Heart right ventricle (tissue), 16 donors: Measurements from ENCODE around the gene MAD2L2. TPM values are rescaled to one million over a fixed set of nuclear protein-coding genes. Genes with fewer than 3 reads are reported as not detected.

Experiments
- ATAC-seq, 8 donors: fragments of 200-7000 bp; cut with Tn5 transposase; one replicate each; pipeline ENCODE4 v1.9.1; 2020; ENCODE audit warnings: mild to moderate bottlenecking in 8 of 8, moderate library complexity in 8 of 8, moderate number of reproducible peaks in 1 of 8
- DNase-seq, 2 donors: peaks; one replicate each; pipeline ENCODE4 v3.0.0-alpha.2; 2020
- H3K27ac ChIP-seq, 10 donors: fragments of 200-600 bp; sonication (generic) in 2 of 10; one replicate each; pipeline versions ENCODE4 v1.5.0 to v1.8.0; 2020 to 2022; ENCODE audit warnings: mild to moderate bottlenecking in 3 of 10
- H3K27me3 ChIP-seq, 7 donors: fragments of 200-600 bp; one replicate each; pipeline ENCODE4 v1.8.0; 2021 to 2022; ENCODE audit warnings: mild to moderate bottlenecking in 2 of 7
- H3K36me3 ChIP-seq, 9 donors: fragments of 200-600 bp; sonication (generic) in 1 of 9; one replicate each; pipeline versions ENCODE4 v1.5.0 to v1.8.0; 2020 to 2022; ENCODE audit warnings: mild to moderate bottlenecking in 2 of 9
- H3K4me1 ChIP-seq, 9 donors: fragments of 200-600 bp; sonication (generic) in 1 of 9; one replicate each; pipeline versions ENCODE4 v1.5.0 to v1.8.0; 2020 to 2022; ENCODE audit warnings: mild to moderate bottlenecking in 4 of 9
- H3K4me3 ChIP-seq, 10 donors: fragments of 200-600 bp; sonication (generic) in 2 of 10; one replicate each; pipeline versions ENCODE4 v1.5.0 to v1.8.0; 2020 to 2022; ENCODE audit warnings: mild to moderate bottlenecking in 7 of 10, moderate library complexity in 2 of 10
- H3K9me3 ChIP-seq, 11 donors: fragments of 200-600 bp in 10 of 11; sonication (generic) in 2 of 11; one replicate each; pipeline versions ENCODE4 v1.5.0 to v1.8.0; 2013 to 2022; ENCODE audit warnings: mild to moderate bottlenecking in 2 of 11, control low read depth in 1 of 11, moderate library complexity in 1 of 11
- WGBS, 2 donors: extraction: QIAGEN DNeasy Blood & Tissue Kit; methylation state at CpG; one replicate each; pipeline ENCODE4 v1.1.7; 2013; ENCODE audit warnings: inconsistent platforms in 1 of 2; 5-methylcytosine and 5-hydroxymethylcytosine counted together
- intact Hi-C, 10 donors: fragments of 100-400 bp; cut with DNase I; formaldehyde crosslinking; loops; one replicate each; pipeline versions ENCODE4 v1.11.1 to v1.14.2; 2022
- polyA plus RNA-seq, 2 donors: library from polyadenylated mRNA; stranded (reverse); fragments of 200-250 nt; gene quantifications; one replicate each; pipeline ENCODE4 v1.2.3, GENCODE V29; 2013
- total RNA-seq, 10 donors: library from RNA; stranded (reverse); fragmentation: NEBNext Ultra II Directional in 3 of 10; extraction: Animal tissue kit (Norgen Biotek cat#: 25700) in 3 of 10; gene quantifications; one replicate each; pipeline versions ENCODE4 v1.2.1 to v1.2.4, GENCODE V29; 2021 to 2023
- TF ChIP-seq, protein P1 (sequence below), 9 donors: fragments of 200-600 bp; sonication (generic) in 2 of 9; IDR thresholded peaks; one replicate each; pipeline versions ENCODE4 v1.5.0 to v1.8.0; 2021 to 2022; ENCODE audit warnings: antibody characterized with exemption in 9 of 9, mild to moderate bottlenecking in 5 of 9, moderate library complexity in 1 of 9
- donor health status: Arrhythmogenic right ventricular cardiomyopathy.
- donor health status: ischemic (EF 13 %, LVEDD 7.1; RV severe dilation, severe dysfunction).
- donor health status: healthy with polysubstance abuse.
- donor health status: DM: no; HTN: yes; CAD: no.
- donor health status: DM: no; HTN: no; CAD: no.
- donor health status: ischemic (EF 25% LVEDD 6.9; RV normal size, moderate dysfunction).
- donor health status: ischemic (EF 25% LVEDD 5.7; RV mildly dilated, moderate dysfunction).
- donor health status: healthy.
- donor health status: DM: yes; HTN: yes; CAD: no.
- donor health status: Ischemic cardiomyopathy.
- donor health status: ischemic (EF 35%, LVEDD 5.7; RV mildly dilated, moderate dysfunction).
- donor health status: nonischemic (EF 11% LVEDD 7.7; RV severe dilation, severe dysfunction).
- donor health status: DM: yes; HTN: yes; CAD: no.
- donor health status: PGD.
- donor health status: ischemic (EF 29% LVEDD 5.4; RV normal size, mild dysfunction).
- donor health status: nonischemic (EF 23%, LVEDD 6.1; RV moderate dilation, normal function).

MAD2L2 gene
- total and polyA plus RNA-seq, 12 donors = 10.9 to 59.0 (median 17.0) TPM

DNA sequence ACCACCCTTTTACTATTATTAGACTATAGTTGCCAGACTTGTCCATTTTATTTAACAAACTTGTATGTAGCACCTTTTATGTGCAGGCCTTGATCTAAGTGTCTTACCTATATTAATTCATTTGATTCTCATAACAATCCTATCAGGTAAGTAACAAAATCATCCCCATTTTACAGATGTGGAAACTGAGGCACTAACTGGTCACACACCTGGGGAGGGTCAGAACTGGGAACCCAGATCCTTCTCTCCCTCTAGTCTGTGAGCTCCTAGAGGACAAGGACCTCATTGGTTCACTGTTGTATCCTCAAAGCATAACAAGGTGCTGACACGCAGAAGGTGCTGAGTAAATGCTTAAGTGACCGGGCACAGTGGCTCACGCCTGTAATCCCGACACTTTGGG is 41.6 kb downstream of the MAD2L2 start:
- Histone ChIP-seq H3K27ac (no peak overlapping the region), H3K9me3 (no peaks in the 10 kb centered on the region), H3K4me3 (no peak overlapping the region), H3K27me3 (peaks cover 0 to 70% (median 31%) of the 10 kb centered on the region in 7 donors), H3K36me3 (no peaks in the 10 kb centered on the region), H3K4me1 (peaks cover 0 to 17% (median 7%) of the 10 kb centered on the region in 9 donors)
- WGBS, 2 donors = 74 to 81% methylated on average over 4 of the region's 4 CpGs
- intact Hi-C loops = loop anchor here in 2 of 10 donors (10.0 kb wide), 2 partner anchors 155 to 165 kb away; partner anchors contain the start of gene DISP3 (in 1 of the 2)
- no peak for DNase-seq
- no peak for ATAC-seq
- TF ChIP-seq, protein P1, sequence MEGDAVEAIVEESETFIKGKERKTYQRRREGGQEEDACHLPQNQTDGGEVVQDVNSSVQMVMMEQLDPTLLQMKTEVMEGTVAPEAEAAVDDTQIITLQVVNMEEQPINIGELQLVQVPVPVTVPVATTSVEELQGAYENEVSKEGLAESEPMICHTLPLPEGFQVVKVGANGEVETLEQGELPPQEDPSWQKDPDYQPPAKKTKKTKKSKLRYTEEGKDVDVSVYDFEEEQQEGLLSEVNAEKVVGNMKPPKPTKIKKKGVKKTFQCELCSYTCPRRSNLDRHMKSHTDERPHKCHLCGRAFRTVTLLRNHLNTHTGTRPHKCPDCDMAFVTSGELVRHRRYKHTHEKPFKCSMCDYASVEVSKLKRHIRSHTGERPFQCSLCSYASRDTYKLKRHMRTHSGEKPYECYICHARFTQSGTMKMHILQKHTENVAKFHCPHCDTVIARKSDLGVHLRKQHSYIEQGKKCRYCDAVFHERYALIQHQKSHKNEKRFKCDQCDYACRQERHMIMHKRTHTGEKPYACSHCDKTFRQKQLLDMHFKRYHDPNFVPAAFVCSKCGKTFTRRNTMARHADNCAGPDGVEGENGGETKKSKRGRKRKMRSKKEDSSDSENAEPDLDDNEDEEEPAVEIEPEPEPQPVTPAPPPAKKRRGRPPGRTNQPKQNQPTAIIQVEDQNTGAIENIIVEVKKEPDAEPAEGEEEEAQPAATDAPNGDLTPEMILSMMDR (IDR thresholded peaks at IDR 0.05) = no peak

DNA sequence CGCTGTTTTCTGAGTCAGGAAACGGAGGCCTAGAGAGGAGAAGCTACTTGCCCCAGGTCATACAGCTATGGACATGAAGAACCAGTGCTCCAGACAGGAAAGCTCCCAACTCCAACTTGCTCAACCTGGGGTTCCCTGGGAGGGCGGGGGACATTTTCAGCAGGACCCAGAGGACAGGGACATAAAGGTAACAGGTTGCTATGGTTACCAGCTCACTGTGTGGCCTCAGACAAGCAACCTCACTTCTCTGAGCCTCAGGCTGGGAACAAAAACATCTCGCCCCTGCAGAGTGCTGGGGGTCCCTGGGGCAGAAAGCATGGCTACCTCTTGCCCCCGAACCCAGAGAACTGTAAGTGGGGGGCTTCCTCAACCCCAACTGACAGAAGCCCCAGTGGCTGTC is 42.8 kb downstream of the MAD2L2 start:
- Histone ChIP-seq H3K27me3 (peaks cover 0 to 68% (median 42%) of the 10 kb centered on the region in 7 donors), H3K4me3 (no peak overlapping the region), H3K36me3 (no peaks in the 10 kb centered on the region), H3K9me3 (no peaks in the 10 kb centered on the region), H3K4me1 (peaks cover 0 to 17% (median 7%) of the 10 kb centered on the region in 9 donors), H3K27ac (no peak overlapping the region)
- TF ChIP-seq, protein P1 (IDR thresholded peaks at IDR 0.05) = no peak
- ATAC-seq (no peak), DNase-seq (no peak)
- intact Hi-C loops = loop anchor here in 2 of 10 donors (10.0 kb wide), 2 partner anchors 153 to 163 kb away; partner anchors contain the start of gene DISP3 (in 1 of the 2)
- WGBS, 2 donors = 55 to 66% methylated on average over 5 of the region's 5 CpGs

DNA sequence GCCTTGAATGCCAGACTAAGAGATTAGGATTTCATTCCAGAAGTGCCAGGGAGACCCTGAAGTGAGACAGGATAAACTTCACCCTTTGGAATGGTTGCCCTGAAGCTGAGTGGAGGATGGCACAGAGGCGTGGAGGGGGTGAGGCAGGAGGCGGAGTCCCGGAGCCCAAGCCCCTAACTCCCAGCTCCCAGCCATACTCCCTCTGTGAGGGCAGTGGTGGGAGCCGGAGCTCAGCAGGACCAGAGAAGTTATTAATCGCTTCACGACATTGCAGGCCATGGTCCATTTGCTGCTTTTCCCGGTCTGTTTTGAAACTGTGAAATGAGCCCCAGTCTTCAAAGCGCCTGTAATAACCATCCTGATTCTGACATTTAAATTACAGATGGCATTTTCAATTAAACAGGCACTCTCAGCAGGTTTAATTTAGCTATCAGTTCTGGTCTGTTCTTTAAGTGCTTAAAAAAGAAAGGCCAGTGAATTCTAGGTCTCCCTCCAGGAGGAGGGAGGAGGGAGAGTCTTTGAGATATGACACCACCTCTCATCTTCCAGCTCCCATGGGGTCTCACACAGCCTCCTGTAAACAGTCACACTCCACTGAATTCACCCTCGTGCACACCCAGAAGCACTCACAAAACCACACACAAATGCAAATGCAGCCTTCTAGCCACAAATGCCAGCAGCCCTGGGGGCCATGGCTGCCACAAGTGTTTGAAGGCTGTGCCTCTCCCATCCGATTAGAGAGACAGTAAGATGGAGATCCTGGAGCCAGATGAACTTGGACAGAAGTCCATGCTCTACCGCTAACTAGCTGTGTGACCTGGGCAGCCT is 46.4 kb downstream of the MAD2L2 start:
- Histone ChIP-seq H3K27ac (no peak overlapping the region), H3K4me1 (peaks cover 0 to under 1% (median 0%) of the 10 kb centered on the region in 9 donors), H3K9me3 (no peaks in the 10 kb centered on the region), H3K4me3 (no peak overlapping the region), H3K27me3 (peaks cover 0 to 78% (median 50%) of the 10 kb centered on the region in 7 donors), H3K36me3 (no peaks in the 10 kb centered on the region)
- no peak for DNase-seq
- ATAC-seq = no peak
- 73 to 75% methylated on average over 11 of the region's 11 CpGs for WGBS, 2 donors
- intact Hi-C loops = loop anchor here in 2 of 10 donors (10.0 kb wide), 2 partner anchors 150 to 160 kb away; partner anchors contain the start of gene DISP3 (in 1 of the 2)
- TF ChIP-seq, protein P1 (IDR thresholded peaks at IDR 0.05) = no peak

- intact Hi-C loops = loop anchor here in 4 of 10 donors (10.0 kb wide), 3 partner anchors 85 to 155 kb away; partner anchors contain the start of gene DISP3 (in 1 of the 4)
Measured at GRCh38 chr1:11629184-11630016, 51.5 kb downstream of the MAD2L2 start.

More at GRCh38 chr1:11629184-11630016, 51.5 kb downstream of the MAD2L2 start:
- Histone ChIP-seq H3K36me3 (no peaks in the 10 kb centered on the region), H3K27me3 (peaks cover 0 to 74% (median 49%) of the 10 kb centered on the region in 7 donors), H3K4me3 (no peak overlapping the region), H3K9me3 (no peaks in the 10 kb centered on the region), H3K27ac (no peak overlapping the region), H3K4me1 (no peaks in the 10 kb centered on the region)
- ATAC-seq = no peak
- WGBS, 2 donors = 52 to 55% methylated on average over 15 of the region's 15 CpGs
- DNase-seq = no peak
- TF ChIP-seq, protein P1 (IDR thresholded peaks at IDR 0.05) = no peak
